Measurements from ENCODE around the gene CELSR2.

Gene CELSR2

GRCh38 chr1:109292364-109292763 lies 43.0 kb downstream of the CELSR2 start:
- Histone ChIP-seq H3K9me3 (ENCODE audit: control insufficient read depth in 5 of 5, low read length in 5 of 5) (no peaks in the 10 kb centered on the region), H3K9ac (ENCODE audit: low read length in 5 of 5) (no peak overlapping the region), H3K36me3 (ENCODE audit: control insufficient read depth in 5 of 5, insufficient read depth in 5 of 5, low read length in 5 of 5) (no peaks in the 10 kb centered on the region), H3K27me3 (ENCODE audit: control insufficient read depth in 5 of 5, insufficient read depth in 4 of 5, low read length in 5 of 5) (peaks cover 0 to 3% (median 0%) of the 10 kb centered on the region in 5 donors), H3K4me3 (ENCODE audit: low read depth in 1 of 5, low read length in 5 of 5) (no peak overlapping the region), H3K4me1 (ENCODE audit: control insufficient read depth in 5 of 5, insufficient read depth in 5 of 5, low read length in 5 of 5) (no peaks in the 10 kb centered on the region), H3K27ac (ENCODE audit: low read depth, low read length) (no peak overlapping the region)

GRCh38 chr1:109293026-109293425 lies 43.7 kb downstream of the CELSR2 start:
- Histone ChIP-seq H3K36me3 (ENCODE audit: control insufficient read depth in 5 of 5, insufficient read depth in 5 of 5, low read length in 5 of 5) (no peaks in the 10 kb centered on the region), H3K9me3 (ENCODE audit: control insufficient read depth in 5 of 5, low read length in 5 of 5) (no peaks in the 10 kb centered on the region), H3K27ac (ENCODE audit: low read depth, low read length) (no peak overlapping the region), H3K9ac (ENCODE audit: low read length in 5 of 5) (no peak overlapping the region), H3K4me1 (ENCODE audit: control insufficient read depth in 5 of 5, insufficient read depth in 5 of 5, low read length in 5 of 5) (no peaks in the 10 kb centered on the region), H3K4me3 (ENCODE audit: low read depth in 1 of 5, low read length in 5 of 5) (no peak overlapping the region), H3K27me3 (ENCODE audit: control insufficient read depth in 5 of 5, insufficient read depth in 4 of 5, low read length in 5 of 5) (peaks cover 0 to 3% (median 0%) of the 10 kb centered on the region in 5 donors)

GRCh38 chr1:109294481-109294880 lies 45.1 kb downstream of the CELSR2 start:
- Histone ChIP-seq H3K9ac (ENCODE audit: low read length in 5 of 5) (no peak overlapping the region), H3K4me1 (ENCODE audit: control insufficient read depth in 5 of 5, insufficient read depth in 5 of 5, low read length in 5 of 5) (peaks cover 6 to 12% (median 11%) of the 10 kb centered on the region in 5 donors), H3K4me3 (ENCODE audit: low read depth in 1 of 5, low read length in 5 of 5) (no peak overlapping the region), H3K36me3 (ENCODE audit: control insufficient read depth in 5 of 5, insufficient read depth in 5 of 5, low read length in 5 of 5) (no peaks in the 10 kb centered on the region), H3K9me3 (ENCODE audit: control insufficient read depth in 5 of 5, low read length in 5 of 5) (no peaks in the 10 kb centered on the region), H3K27me3 (ENCODE audit: control insufficient read depth in 5 of 5, insufficient read depth in 4 of 5, low read length in 5 of 5) (peaks cover 0 to 3% (median 0%) of the 10 kb centered on the region in 5 donors), H3K27ac (ENCODE audit: low read depth, low read length) (no peak overlapping the region)

DNA sequence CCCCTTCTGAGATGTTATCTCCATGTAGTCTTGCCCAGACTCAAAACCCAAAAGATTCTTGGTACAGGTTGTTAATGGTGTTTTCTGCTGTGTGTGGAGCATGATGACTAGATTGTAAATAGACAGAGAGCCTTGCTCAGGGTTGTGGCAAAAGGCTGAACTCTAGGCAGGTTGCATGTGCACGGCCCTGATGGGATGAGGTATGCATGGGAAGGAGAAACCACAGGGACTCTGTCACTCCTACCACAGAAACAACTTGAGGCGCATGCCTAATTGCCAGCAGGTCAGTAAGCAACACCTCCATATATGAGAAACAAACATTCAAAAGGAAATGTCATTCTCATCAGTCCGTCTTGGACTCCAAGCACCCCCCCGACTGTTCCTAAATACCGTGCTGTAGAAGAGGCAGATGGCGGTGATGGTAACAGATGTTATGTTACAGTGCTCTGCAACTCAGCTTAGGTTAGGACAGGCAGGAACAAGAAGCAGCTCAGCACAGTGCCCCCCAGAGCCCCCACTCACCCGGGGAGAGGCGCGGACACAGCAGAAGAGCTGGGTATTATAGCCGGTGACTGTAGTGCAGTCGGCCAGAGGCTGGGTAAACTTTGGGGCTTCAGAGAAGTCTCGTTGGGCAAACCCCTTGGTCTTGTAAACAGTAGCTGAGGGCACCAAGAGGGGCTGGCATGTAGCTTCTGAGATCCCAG lies 46.5 kb downstream of the CELSR2 start:
- no peaks in the 10 kb centered on the region for H3K9me3 ChIP-seq (ENCODE audit: control insufficient read depth in 5 of 5, low read length in 5 of 5)
- no peak overlapping the region for H3K4me3 ChIP-seq (ENCODE audit: low read depth in 1 of 5, low read length in 5 of 5)
- peaks cover 7 to 20% (median 19%) of the 10 kb centered on the region in 5 donors for H3K4me1 ChIP-seq (ENCODE audit: control insufficient read depth in 5 of 5, insufficient read depth in 5 of 5, low read length in 5 of 5)
- H3K27me3 ChIP-seq (ENCODE audit: control insufficient read depth in 5 of 5, insufficient read depth in 4 of 5, low read length in 5 of 5), result peaks cover 0 to 3% (median 0%) of the 10 kb centered on the region in 5 donors
- no peak overlapping the region for H3K27ac ChIP-seq (ENCODE audit: low read depth, low read length)
- H3K9ac ChIP-seq (ENCODE audit: low read length in 5 of 5), result no peak overlapping the region
- no peaks in the 10 kb centered on the region for H3K36me3 ChIP-seq (ENCODE audit: control insufficient read depth in 5 of 5, insufficient read depth in 5 of 5, low read length in 5 of 5)

DNA sequence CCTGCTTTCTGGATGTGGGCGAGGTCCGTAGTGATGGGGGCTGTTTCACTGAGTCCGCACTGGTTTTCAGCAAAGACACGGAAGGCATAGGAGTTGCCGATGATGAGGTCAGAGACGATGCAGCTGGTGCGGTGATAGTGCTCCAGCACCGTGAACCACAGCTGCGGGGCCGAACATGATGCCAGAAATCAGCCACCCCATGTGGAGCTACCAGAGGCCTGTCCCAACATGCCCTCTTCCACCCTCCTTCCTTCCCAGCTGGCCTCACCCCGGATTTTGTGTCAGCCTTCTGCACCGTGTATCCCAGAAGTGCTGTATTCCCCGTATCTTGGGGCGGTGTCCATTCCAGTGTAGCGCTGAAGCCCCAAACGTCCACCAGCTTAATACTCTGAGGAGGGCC lies 47.4 kb downstream of the CELSR2 start:
- Histone ChIP-seq H3K27ac (ENCODE audit: low read depth, low read length) (no peak overlapping the region), H3K9ac (ENCODE audit: low read length in 5 of 5) (no peak overlapping the region), H3K27me3 (ENCODE audit: control insufficient read depth in 5 of 5, insufficient read depth in 4 of 5, low read length in 5 of 5) (peaks cover 0 to 3% (median 0%) of the 10 kb centered on the region in 5 donors)

GRCh38 chr1:109298666-109299557 lies 49.6 kb downstream of the CELSR2 start:
- Histone ChIP-seq H3K4me1 (ENCODE audit: control insufficient read depth in 5 of 5, insufficient read depth in 5 of 5, low read length in 5 of 5) (peaks cover 7 to 20% (median 20%) of the 10 kb centered on the region in 5 donors), H3K9me3 (ENCODE audit: control insufficient read depth in 5 of 5, low read length in 5 of 5) (no peaks in the 10 kb centered on the region), H3K9ac (ENCODE audit: low read length in 5 of 5) (no peak overlapping the region), H3K4me3 (ENCODE audit: low read depth in 1 of 5, low read length in 5 of 5) (no peak overlapping the region), H3K27ac (ENCODE audit: low read depth, low read length) (no peak overlapping the region), H3K27me3 (ENCODE audit: control insufficient read depth in 5 of 5, insufficient read depth in 4 of 5, low read length in 5 of 5) (peaks cover 0 to 3% (median 0%) of the 10 kb centered on the region in 5 donors), H3K36me3 (ENCODE audit: control insufficient read depth in 5 of 5, insufficient read depth in 5 of 5, low read length in 5 of 5) (no peaks in the 10 kb centered on the region)

More for the DNA sequence above, 47.4 kb downstream of the CELSR2 start:
- H3K4me1 ChIP-seq (ENCODE audit: control insufficient read depth in 5 of 5, insufficient read depth in 5 of 5, low read length in 5 of 5), result peaks cover 7 to 20% (median 19%) of the 10 kb centered on the region in 5 donors
- H3K36me3 ChIP-seq (ENCODE audit: control insufficient read depth in 5 of 5, insufficient read depth in 5 of 5, low read length in 5 of 5), result no peaks in the 10 kb centered on the region
- no peak overlapping the region for H3K4me3 ChIP-seq (ENCODE audit: low read depth in 1 of 5, low read length in 5 of 5)
- no peaks in the 10 kb centered on the region for H3K9me3 ChIP-seq (ENCODE audit: control insufficient read depth in 5 of 5, low read length in 5 of 5)

DNA sequence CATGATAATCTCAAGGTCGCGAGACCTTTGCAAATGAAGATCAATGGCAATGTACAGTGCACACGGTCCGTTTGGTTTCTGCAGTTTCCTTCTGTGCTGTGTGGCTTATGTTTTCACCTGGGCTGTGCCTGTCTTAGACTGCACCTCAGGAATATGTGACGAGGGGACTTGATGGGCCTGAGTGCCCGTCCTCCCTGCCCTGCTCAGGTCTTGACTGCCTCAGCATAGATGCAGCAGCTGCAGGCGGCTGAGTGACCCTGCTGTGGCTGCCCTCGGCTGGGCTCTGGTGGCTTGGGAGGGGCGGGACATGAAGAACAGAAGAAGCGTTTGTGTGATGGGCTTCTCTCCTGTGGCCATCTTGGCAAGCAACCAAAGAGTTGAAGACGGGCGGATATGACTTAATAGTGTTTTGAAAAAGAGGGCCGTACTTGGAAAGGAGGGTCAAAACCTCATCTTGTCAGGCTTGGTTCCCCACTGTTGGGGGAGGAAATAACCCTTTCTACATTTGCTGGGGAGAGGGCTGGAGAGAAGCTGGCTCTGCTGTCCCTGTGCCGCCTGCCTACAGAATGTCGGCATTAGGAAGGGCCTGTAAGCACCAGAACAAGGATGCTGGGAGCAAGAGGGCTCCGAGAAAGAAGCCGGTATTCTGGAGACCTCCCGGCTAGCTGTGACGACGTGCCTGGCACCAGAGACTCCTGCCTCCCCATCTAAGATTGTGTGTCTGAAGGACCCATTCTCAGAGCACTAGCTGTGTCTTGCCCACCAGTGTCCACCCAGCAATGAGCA lies 50.4 kb downstream of the CELSR2 start:
- Histone ChIP-seq H3K36me3 (ENCODE audit: control insufficient read depth in 5 of 5, insufficient read depth in 5 of 5, low read length in 5 of 5) (no peaks in the 10 kb centered on the region), H3K4me1 (ENCODE audit: control insufficient read depth in 5 of 5, insufficient read depth in 5 of 5, low read length in 5 of 5) (peaks cover 7 to 25% (median 20%) of the 10 kb centered on the region in 5 donors), H3K9me3 (ENCODE audit: control insufficient read depth in 5 of 5, low read length in 5 of 5) (no peaks in the 10 kb centered on the region), H3K27me3 (ENCODE audit: control insufficient read depth in 5 of 5, insufficient read depth in 4 of 5, low read length in 5 of 5) (peaks cover 0 to 3% (median 0%) of the 10 kb centered on the region in 5 donors), H3K4me3 (ENCODE audit: low read depth in 1 of 5, low read length in 5 of 5) (no peak overlapping the region), H3K27ac (ENCODE audit: low read depth, low read length) (no peak overlapping the region), H3K9ac (ENCODE audit: low read length in 5 of 5) (no peak overlapping the region)

DNA sequence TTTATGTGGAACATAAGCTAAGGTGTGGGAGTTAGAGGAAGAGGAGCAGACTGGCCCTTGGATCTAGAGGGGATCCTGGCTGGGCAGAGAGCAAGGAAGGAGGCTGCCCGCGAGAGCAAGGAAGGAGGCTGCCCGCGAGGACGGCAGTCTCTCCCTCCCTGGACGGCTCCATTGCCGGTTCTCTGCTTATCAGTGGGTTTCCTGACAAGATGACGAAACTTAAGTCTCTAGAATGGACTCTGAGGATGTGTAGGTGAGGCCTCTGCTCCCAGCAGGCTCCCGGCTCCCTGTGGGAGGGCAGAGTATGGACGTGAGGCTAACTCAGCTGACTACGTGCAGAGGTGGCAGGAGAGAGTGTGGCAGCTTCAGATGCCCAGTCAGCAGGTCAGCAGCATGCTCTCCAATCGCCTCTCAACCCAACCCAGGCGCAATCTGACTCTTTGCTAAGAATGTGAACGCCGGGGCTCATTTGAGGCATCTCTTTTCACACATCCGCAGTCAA lies 51.4 kb downstream of the CELSR2 start:
- Histone ChIP-seq H3K27ac (ENCODE audit: low read depth, low read length) (no peak overlapping the region), H3K9me3 (ENCODE audit: control insufficient read depth in 5 of 5, low read length in 5 of 5) (no peaks in the 10 kb centered on the region), H3K9ac (ENCODE audit: low read length in 5 of 5) (no peak overlapping the region), H3K4me1 (ENCODE audit: control insufficient read depth in 5 of 5, insufficient read depth in 5 of 5, low read length in 5 of 5) (peaks cover 7 to 31% (median 20%) of the 10 kb centered on the region in 5 donors), H3K27me3 (ENCODE audit: control insufficient read depth in 5 of 5, insufficient read depth in 4 of 5, low read length in 5 of 5) (peaks cover 0 to 1% (median 0%) of the 10 kb centered on the region in 5 donors), H3K36me3 (ENCODE audit: control insufficient read depth in 5 of 5, insufficient read depth in 5 of 5, low read length in 5 of 5) (no peaks in the 10 kb centered on the region), H3K4me3 (ENCODE audit: low read depth in 1 of 5, low read length in 5 of 5) (no peak overlapping the region)

- Histone ChIP-seq H3K27me3 (ENCODE audit: control insufficient read depth in 5 of 5, insufficient read depth in 4 of 5, low read length in 5 of 5) (no peaks in the 10 kb centered on the region), H3K4me3 (ENCODE audit: low read depth in 1 of 5, low read length in 5 of 5) (no peak overlapping the region), H3K9me3 (ENCODE audit: control insufficient read depth in 5 of 5, low read length in 5 of 5) (no peaks in the 10 kb centered on the region), H3K4me1 (ENCODE audit: control insufficient read depth in 5 of 5, insufficient read depth in 5 of 5, low read length in 5 of 5) (peaks cover 7 to 31% (median 20%) of the 10 kb centered on the region in 5 donors), H3K9ac (ENCODE audit: low read length in 5 of 5) (no peak overlapping the region), H3K27ac (ENCODE audit: low read depth, low read length) (no peak overlapping the region), H3K36me3 (ENCODE audit: control insufficient read depth in 5 of 5, insufficient read depth in 5 of 5, low read length in 5 of 5) (no peaks in the 10 kb centered on the region)
These were observed 52.5 kb downstream of the CELSR2 start for GRCh38 chr1:109301874-109302273.
